D721Med (cell line): ENCODE measurements around the gene DPPA3.
"Not testable (repeated sequence)": the region's sequence is repeated elsewhere in the genome, so short reads cannot be mapped to it uniquely, and the experiment has no call there.

Source experiments
- DNase-seq: peaks from one replicate; pipeline ENCODE4 v3.0.0; 2011; ENCODE audit warnings: low spot score; ENCODE audit not compliant: insufficient read length
- FAIRE-seq: peaks from 2 replicates; lab custom pipeline; 2011; peaks lifted over from hg19 to GRCh38; lab: Jason Lieb, UNC
- CTCF ChIP-seq: IDR thresholded peaks from 2 replicates; pipeline ENCODE4 v1.5.1; 2012; ENCODE audit warnings: mild to moderate bottlenecking, control low read depth; ENCODE audit not compliant: insufficient read depth; ENCODE audit errors: missing control alignments

The DPPA3 gene

GRCh38 chr12:7729746-7730145 lies 18.5 kb downstream of the DPPA3 start:
- DNase-seq, result no peak
- TF ChIP-seq CTCF, result no peak
- no peak for FAIRE-seq

GRCh38 chr12:7730984-7731383 lies 19.8 kb downstream of the DPPA3 start:
- FAIRE-seq, DNase-seq: not testable (repeated sequence)

- no peak for FAIRE-seq
- no peak for DNase-seq
- no peak for TF ChIP-seq CTCF
These were observed 20.3 kb downstream of the DPPA3 start for GRCh38 chr12:7731486-7731885.

- TF ChIP-seq CTCF, result no peak
- no peak for DNase-seq
- FAIRE-seq, result no peak
These were observed 21.8 kb downstream of the DPPA3 start for GRCh38 chr12:7732993-7733392.

GRCh38 chr12:7747246-7747645 lies 36.0 kb downstream of the DPPA3 start, which contains the start of gene CLEC4C:
Gene CLEC4C, minus strand, starts transcription at chr12:7747375. Its CDS starts 27 bp downstream, at chr12:7747348.
- no peak for DNase-seq

GRCh38 chr12:7748852-7749251 lies 37.6 kb downstream of the DPPA3 start:
- no peak for TF ChIP-seq CTCF
- FAIRE-seq (no peak), DNase-seq (no peak)

More at GRCh38 chr12:7747246-7747645, 36.0 kb downstream of the DPPA3 start, which contains the start of gene CLEC4C:
- TF ChIP-seq CTCF, result no peak
- FAIRE-seq, result no peak

GRCh38 chr12:7749442-7749841 lies 38.2 kb downstream of the DPPA3 start:
- no peak for FAIRE-seq

More at GRCh38 chr12:7749442-7749841, 38.2 kb downstream of the DPPA3 start:
- no peak for TF ChIP-seq CTCF
- DNase-seq, result no peak
